Hepatic stellate cell (primary cell): ENCODE data around the gene ZDHHC16.

Experiments used
- DNase-seq: peaks from one replicate; pipeline ENCODE4 v3.0.0; 2011; ENCODE audit warnings: low spot score

The ZDHHC16 gene

DNA sequence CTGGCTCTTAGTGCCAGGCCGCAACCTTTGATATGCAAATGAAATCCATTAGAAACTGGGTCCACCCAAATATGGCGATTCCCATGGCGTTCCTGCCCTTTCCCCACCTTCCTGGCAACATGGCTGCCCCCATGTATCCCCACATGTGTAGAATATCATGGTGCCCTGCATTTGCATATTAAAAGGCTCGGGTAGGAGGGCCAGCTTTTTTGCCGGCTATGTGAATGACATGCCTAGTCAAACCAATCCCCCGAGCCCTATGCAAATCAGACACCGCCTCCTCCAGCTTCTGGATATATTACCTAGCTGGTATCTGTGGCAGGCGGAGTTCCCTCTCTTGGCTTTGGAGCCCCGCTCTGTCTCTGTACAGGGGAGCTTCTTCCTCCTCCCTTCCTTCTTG is 34.0 kb downstream of the ZDHHC16 start:
- DNase-seq = no peak

GRCh38 chr10:97481071-97481470 is 35.1 kb downstream of the ZDHHC16 start:
- no peak for DNase-seq

DNA sequence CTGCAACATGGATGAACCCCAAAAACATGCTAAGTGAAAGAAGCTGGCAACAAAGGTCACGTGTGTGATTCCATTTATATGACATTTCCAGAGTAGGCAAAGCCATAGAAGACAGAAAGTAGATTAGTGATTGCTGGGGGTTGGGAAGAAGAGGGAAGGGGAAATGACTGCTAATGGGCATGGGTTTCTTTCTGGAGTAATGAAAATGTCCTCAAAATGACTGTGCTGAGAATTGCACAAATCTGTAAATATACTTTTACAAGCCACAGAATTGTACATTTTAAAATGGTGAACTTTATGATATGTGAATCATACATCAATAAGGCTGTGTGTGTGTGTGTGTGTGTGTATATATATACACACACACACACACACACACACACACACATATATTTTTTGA is 36.4 kb downstream of the ZDHHC16 start:
- no peak for DNase-seq

DNA sequence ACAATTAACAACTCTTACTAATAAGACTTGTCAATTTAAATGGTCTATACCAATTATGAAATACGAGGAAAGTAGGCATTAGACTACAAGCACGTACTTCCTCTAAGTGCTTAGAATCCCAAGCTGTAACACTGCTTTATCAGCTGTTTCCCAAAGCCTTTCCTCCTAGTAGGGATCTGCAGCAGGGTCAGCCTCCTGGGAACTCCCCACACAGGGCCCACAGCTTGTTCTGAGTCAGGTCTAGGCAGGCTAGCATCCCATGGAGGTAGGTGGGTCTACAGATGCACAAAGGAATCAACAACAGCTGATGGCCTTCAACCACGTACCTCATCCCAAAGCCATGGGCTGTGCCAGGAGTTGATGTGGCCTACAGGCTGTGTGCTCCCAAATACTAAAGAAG is 37.5 kb downstream of the ZDHHC16 start:
- no peak for DNase-seq

- DNase-seq = no peak
Observed at GRCh38 chr10:97483921-97484320, 37.9 kb downstream of the ZDHHC16 start.

DNA sequence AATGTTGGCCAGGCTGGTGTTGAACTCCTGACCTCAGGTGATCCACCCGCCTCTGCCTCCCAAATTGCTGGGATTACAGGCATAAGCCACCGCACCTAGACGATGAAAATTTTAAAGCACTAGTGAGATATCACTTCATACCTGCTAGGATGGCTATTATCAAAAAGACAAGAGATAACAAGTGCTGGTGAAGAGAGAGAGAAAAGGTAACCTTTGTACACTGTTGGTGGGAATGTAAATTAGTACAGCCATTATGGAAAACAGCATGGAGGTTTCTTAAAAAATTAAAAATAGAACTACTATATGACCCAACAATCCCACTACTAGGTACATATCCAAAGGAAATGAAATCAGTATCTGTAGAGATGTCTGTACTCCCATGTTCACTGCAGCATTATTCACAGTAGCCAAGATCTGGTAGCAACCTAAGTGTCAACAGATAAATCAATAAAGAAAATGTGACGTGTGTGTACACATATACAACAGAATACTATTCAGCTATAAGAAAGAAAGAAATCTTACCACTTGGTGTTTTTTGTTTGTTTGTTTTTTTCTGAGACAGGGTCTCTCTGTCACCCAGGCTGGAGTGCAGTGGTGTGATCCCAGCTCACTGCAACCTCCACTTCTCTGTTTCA is 39.8 kb downstream of the ZDHHC16 start:
- DNase-seq = no peak

- DNase-seq = no peak
Observed at GRCh38 chr10:97490592-97490991, 44.6 kb downstream of the ZDHHC16 start.

GRCh38 chr10:97494151-97494550 is 48.2 kb downstream of the ZDHHC16 start:
- DNase-seq = no peak

DNA sequence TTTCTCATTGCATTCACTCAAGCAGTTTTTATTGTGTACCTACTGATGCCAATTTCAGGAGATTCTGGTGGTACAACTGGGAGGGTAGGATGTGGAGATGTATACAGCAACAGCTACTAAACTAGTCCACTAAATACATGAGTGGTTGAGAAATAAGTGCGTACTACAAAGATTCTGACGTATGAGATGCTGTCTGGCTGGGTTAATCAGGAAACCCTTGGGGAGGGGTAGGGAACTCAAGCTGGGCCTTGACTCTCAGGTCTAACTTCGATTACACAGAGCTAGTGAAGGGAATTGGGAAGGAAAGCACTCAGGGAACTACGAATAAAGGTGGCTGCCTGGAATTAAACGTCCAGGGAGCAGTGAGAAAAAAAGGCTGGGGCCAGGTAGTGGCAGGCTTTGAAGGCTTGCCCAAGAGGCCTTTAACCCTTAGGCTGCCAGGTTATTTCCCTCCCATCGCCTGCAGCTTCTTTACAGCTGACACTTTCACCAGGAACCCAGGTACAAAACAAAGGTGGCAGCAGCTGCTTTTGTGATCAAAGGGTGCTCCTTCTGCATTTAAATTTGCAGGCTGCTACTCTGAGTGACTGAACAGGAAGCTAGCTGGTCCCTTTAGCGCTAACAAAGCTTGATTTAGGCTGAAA is 49.0 kb downstream of the ZDHHC16 start:
- DNase-seq = no peak

DNA sequence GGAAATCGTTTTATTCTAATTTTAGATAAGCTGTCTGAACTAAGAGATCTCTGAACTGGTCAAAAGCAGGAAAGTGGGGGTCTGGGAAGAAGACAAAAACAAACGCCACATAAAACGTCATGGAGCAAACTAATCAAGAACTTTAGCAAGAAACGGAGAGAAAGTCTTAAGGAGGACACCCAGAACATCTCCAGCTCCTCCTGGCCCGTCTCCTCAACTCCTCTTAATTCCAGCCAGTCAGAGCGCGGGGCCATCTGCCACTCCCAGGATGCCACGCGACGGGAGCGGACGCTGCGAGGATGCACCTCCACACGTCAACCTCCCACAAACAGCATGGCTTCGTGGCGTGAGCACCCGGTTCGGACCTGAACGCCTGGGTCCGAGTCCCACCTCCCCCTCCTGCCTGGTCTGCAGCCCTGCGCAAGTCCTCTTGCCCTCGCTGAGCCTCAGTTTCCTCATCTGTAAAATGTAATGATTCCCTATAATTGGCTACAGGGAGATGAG is 51.6 kb downstream of the ZDHHC16 start:
- peak; percentile 91 for DNase-seq

DNA sequence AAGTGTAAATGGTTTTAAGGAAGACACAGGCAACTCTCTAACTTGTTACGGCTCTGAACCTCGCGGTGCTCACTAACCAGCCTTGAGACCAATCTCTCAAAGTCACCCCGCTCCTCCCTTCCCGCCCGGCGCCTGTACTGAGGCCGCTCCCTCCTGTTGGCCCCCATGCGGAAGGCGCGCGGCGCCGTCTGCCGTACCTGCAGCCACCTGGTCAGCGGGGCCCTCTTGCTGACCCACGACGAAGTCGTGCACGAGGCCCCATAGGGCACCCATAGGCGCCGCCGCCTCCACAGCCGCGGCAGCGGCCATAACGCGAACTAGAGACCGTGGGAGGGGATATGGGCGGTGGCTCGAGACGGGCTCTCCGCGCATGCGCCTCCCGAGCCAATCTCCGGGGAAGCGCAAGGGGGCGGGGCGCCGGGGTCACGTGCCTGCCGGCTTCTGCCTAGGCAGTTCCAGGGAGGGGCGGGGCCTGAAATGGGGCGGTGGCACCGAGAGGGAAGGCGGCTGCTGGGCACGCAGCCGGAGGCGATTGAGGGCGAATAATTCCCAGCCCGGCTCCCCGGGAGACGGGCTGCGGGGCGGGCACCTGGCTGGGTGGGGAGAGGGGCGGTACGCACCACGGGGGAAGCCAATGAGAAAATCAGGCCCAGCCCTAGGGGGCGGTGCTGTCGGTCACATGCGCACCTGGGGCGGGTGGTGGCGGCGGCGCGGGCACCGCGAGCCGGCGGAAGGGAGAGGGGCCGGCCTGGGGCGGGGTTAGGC is 52.3 kb downstream of the ZDHHC16 start, which contains the start of gene MMS19:
MMS19 (minus strand) TSS at position 347 of the 765 bp plus-strand sequence; CDS start at position 309, 38 bp downstream.
- DNase-seq = peak; percentile 99

GRCh38 chr10:97498841-97499560 is 53.0 kb downstream of the ZDHHC16 start, which contains the start of gene UBTD1:
Gene UBTD1, plus strand, starts transcription at chr10:97498924. Its CDS starts 280 bp downstream, at chr10:97499204.
- DNase-seq = peak; percentile 66

DNA sequence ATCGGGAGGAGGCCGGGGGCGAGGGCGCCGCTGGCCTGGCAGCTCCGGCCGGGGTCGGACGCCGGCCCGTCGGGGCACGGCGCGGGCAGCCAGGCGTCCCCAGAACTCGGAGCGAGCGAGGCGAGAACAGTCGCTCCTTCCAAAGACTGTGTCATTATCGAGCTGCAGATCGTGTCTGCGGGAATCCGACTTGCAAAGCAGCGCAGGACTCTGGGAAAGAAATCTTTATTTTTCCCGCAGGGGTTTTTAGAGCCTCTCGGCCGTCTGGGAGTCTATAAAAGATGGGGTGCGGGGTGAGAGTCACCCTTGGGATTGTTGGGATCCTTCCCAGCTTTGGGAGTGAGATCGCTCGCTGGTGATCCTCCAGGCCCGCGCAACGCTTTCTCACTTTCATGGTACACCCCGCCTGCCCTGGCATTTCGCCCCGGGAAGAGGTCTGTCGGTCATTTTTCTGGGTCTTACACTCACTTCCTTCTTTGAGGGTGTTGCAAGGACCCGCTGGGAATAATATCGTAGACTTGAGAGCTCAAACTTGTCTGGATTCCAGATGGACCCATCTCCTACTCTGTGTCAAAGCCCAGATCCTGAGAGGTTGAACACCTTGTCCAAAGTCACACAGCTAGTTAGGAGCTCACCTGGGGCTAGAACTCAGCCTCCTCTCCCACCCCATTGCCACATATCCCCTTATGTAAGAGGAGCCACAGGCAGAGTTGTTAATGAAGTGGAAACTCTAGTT is 53.8 kb downstream of the ZDHHC16 start:
- DNase-seq = peak; percentile 42

DNA sequence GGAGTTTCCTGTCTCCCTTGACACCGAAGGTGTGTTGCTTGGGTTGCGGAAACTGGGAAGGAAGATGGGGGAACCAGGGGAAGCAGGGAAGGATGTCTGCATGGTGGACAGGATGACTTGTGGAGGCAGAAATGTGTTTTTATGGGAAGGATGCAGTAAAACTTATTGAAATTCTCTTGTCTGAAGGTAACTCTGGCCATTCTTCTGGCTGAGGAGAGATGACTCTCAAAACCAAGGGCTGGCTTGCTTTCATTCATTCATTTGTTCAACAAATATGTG is 54.3 kb downstream of the ZDHHC16 start:
- DNase-seq = no peak

DNA sequence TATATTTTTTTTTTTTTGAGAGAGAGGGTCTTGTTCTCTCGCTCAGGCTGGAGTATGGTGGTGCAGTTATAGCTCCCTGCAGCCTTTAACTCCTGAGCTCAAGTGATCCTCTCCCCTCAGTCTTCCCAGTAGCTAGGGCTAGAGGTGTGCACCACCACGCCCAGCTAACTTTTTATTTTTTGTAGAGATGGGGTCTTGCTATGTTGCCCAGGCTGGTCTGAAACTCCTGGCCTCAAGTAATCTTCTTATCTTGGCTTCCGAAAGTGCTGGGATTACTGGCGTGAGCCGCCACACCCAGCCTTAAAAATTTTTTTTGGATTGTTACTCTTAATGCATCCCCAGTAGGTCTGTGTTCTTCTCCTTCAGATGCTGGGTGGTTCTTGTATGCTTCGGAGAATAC is 56.9 kb downstream of the ZDHHC16 start:
- no peak for DNase-seq

DNA sequence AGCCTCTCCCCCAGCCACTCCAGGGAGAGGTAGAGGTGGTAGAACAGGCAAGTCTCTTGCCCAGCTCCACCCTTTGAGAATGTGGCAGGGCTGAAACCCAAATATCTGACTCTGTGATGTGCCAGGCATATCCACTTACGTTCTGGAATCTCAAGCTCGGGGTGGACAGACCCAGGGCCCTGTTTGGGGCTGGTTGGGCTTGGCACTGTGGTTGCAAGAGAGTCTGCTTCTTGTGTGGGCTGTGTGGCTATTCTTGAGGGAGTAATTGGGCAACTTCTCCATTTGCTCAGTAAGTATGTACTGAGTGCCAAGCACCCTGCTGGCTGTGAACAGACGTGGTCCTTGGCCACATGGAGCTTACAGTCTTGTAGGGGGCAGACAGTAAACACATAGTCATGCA is 57.4 kb downstream of the ZDHHC16 start:
- no peak for DNase-seq

DNA sequence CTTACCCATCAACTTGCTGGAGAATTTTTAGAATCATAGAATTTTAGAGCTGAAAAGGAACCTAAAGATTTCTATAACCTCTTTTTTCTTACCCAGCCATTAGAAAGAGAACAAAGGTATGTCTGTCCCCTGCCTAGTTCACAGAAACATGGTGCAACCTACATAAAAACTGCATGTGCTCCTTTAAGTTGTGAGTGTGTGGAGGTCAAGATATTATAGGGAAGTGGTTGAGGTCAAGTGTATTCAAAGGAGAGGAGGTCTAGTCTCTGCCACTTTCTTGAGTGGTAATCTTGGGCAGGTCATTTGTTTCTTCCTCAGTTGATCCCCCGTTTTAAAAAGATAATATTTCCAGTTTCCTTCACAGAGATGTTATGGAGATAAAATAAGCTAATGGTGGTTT is 59.2 kb downstream of the ZDHHC16 start:
- DNase-seq = no peak

- no peak for DNase-seq
Observed at GRCh38 chr10:97506199-97506991, 60.4 kb downstream of the ZDHHC16 start.
